ENCODE results near the gene ABCA2. TPM values are rescaled to one million over a fixed set of nuclear protein-coding genes. Genes with fewer than 3 reads are reported as not detected.

ABCA2 gene
- total and polyA plus RNA-seq, 8 donors: 7.3 to 385 (median 44.2) TPM

GRCh38 chr9:136982232-136983051 is 45.6 kb downstream of the ABCA2 start, which contains the start of gene LCNL1:
Gene LCNL1 (plus strand): TSS chr9:136982993. CDS start chr9:136983587, 594 bp downstream.
- H3K36me3 ChIP-seq: no peaks in the 10 kb centered on the region
- no peak within 1 kb of the TSS for H3K4me3 ChIP-seq
- intact Hi-C loops (cut with DNase I; ENCODE audit: low total_unique reads): no loop called here
- H3K27ac ChIP-seq: peak within 1 kb of the TSS in 2 of 5 donors; percentile 7 to 51
- no peaks in the 10 kb centered on the region for H3K9me3 ChIP-seq
- no peak for DNase-seq
- H3K4me1 ChIP-seq: peaks cover 13 to 30% (median 24%) of the 10 kb centered on the region in 4 donors
- peaks cover 12 to 75% (median 34%) of the 10 kb centered on the region in 3 donors for H3K27me3 ChIP-seq
- no peak for TF ChIP-seq CTCF (IDR thresholded peaks at IDR 0.05)
- TF ChIP-seq EP300 (IDR thresholded peaks at IDR 0.05): no peak
- TF ChIP-seq POLR2AphosphoS5 (IDR thresholded peaks at IDR 0.05): no peak
- no peak for TF ChIP-seq POLR2A (IDR thresholded peaks at IDR 0.05)
- 71 to 78% (median 75%) methylated on average over 17 to 18 of the region's 18 CpGs for WGBS, 5 donors

- WGBS, 5 donors: 67 to 84% (median 70%) methylated on average over 13 to 17 of the region's 17 CpGs
- Histone ChIP-seq H3K4me3 (no peak overlapping the region), H3K36me3 (no peaks in the 10 kb centered on the region), H3K27me3 (peaks cover 12 to 69% (median 34%) of the 10 kb centered on the region in 3 donors), H3K4me1 (peaks cover 15 to 30% (median 30%) of the 10 kb centered on the region in 4 donors), H3K27ac (peak overlapping the region in 4 of 5 donors; percentile 7 to 51 (median 14)), H3K9me3 (no peaks in the 10 kb centered on the region)
- TF ChIP-seq EP300 (IDR thresholded peaks at IDR 0.05): no peak
- TF ChIP-seq CTCF (IDR thresholded peaks at IDR 0.05): no peak
- no peak for TF ChIP-seq POLR2AphosphoS5 (IDR thresholded peaks at IDR 0.05)
- TF ChIP-seq POLR2A (IDR thresholded peaks at IDR 0.05): no peak
- intact Hi-C loops (cut with DNase I; ENCODE audit: low total_unique reads): no loop called here
- DNase-seq: no peak
Observed at GRCh38 chr9:136981588-136982231, 46.3 kb downstream of the ABCA2 start.

GRCh38 chr9:136980669-136981478 is 47.2 kb downstream of the ABCA2 start:
- Histone ChIP-seq H3K27ac (peak overlapping the region in 4 of 5 donors; percentile 9 to 51 (median 26)), H3K9me3 (no peaks in the 10 kb centered on the region), H3K4me1 (peaks cover 15 to 38% (median 34%) of the 10 kb centered on the region in 4 donors), H3K27me3 (peaks cover 12 to 67% (median 29%) of the 10 kb centered on the region in 3 donors), H3K4me3 (no peak overlapping the region), H3K36me3 (no peaks in the 10 kb centered on the region)
- intact Hi-C loops (cut with DNase I; ENCODE audit: low total_unique reads): no loop called here
- TF ChIP-seq POLR2AphosphoS5 (IDR thresholded peaks at IDR 0.05) (no peak), POLR2A (IDR thresholded peaks at IDR 0.05) (no peak), EP300 (IDR thresholded peaks at IDR 0.05) (no peak), CTCF (IDR thresholded peaks at IDR 0.05) (no peak)
- DNase-seq: no peak
- 86 to 91% (median 90%) methylated on average over 11 to 16 of the region's 16 CpGs for WGBS, 5 donors

Measured in stomach (tissue), 9 donors.